Measurements from ENCODE around the gene SNCB.

The SNCB gene

GRCh38 chr5:176596689-176597416 is 33.5 kb downstream of the SNCB start:
- H3K4me1 ChIP-seq (ENCODE audit: control insufficient read depth in 1 of 2, insufficient read depth in 1 of 2, low read depth in 1 of 2, low read length in 1 of 2), result peaks cover 5 to 6% of the 10 kb centered on the region in 2 experiments
- H3K27me3 ChIP-seq, result peaks cover 85% of the 10 kb centered on the region
- peak overlapping the region in 1 of 2 experiments; percentile 12 for H3K4me3 ChIP-seq (ENCODE audit: low read depth in 1 of 2, low read length in 1 of 2)
- no peaks in the 10 kb centered on the region for H3K9me3 ChIP-seq
- no peak for TF ChIP-seq CTCF (IDR thresholded peaks at IDR 0.05)
- H3K36me3 ChIP-seq, result no peaks in the 10 kb centered on the region
- no peak overlapping the region for H3K27ac ChIP-seq

GRCh38 chr5:176596069-176596644 is 34.2 kb downstream of the SNCB start:
- TF ChIP-seq CTCF (IDR thresholded peaks at IDR 0.05), result no peak
- Histone ChIP-seq H3K9me3 (peaks cover 3% of the 10 kb centered on the region), H3K4me1 (ENCODE audit: control insufficient read depth in 1 of 2, insufficient read depth in 1 of 2, low read depth in 1 of 2, low read length in 1 of 2) (peaks cover 5 to 6% of the 10 kb centered on the region in 2 experiments), H3K36me3 (no peaks in the 10 kb centered on the region), H3K27me3 (peaks cover 78% of the 10 kb centered on the region), H3K27ac (no peak overlapping the region), H3K4me3 (ENCODE audit: low read depth in 1 of 2, low read length in 1 of 2) (no peak overlapping the region)

- no peak overlapping the region for H3K27ac ChIP-seq
- H3K27me3 ChIP-seq, result peaks cover 76% of the 10 kb centered on the region
- H3K36me3 ChIP-seq, result no peaks in the 10 kb centered on the region
- H3K4me3 ChIP-seq (ENCODE audit: low read depth in 1 of 2, low read length in 1 of 2), result no peak overlapping the region
- H3K9me3 ChIP-seq, result peaks cover 3% of the 10 kb centered on the region
- no peak for TF ChIP-seq CTCF (IDR thresholded peaks at IDR 0.05)
- H3K4me1 ChIP-seq (ENCODE audit: control insufficient read depth in 1 of 2, insufficient read depth in 1 of 2, low read depth in 1 of 2, low read length in 1 of 2), result peaks cover 5 to 6% of the 10 kb centered on the region in 2 experiments
These were observed 34.9 kb downstream of the SNCB start for GRCh38 chr5:176595386-176595943.

GRCh38 chr5:176594554-176594953 is 35.8 kb downstream of the SNCB start:
- no peak for TF ChIP-seq CTCF (IDR thresholded peaks at IDR 0.05)

GRCh38 chr5:176593273-176593869 is 37.0 kb downstream of the SNCB start:
- TF ChIP-seq CTCF (IDR thresholded peaks at IDR 0.05), result no peak
- Histone ChIP-seq H3K9me3 (peaks cover 3% of the 10 kb centered on the region), H3K27ac (no peak overlapping the region), H3K36me3 (no peaks in the 10 kb centered on the region), H3K4me3 (ENCODE audit: low read depth in 1 of 2, low read length in 1 of 2) (no peak overlapping the region), H3K4me1 (ENCODE audit: control insufficient read depth in 1 of 2, insufficient read depth in 1 of 2, low read depth in 1 of 2, low read length in 1 of 2) (peaks cover 5 to 6% of the 10 kb centered on the region in 2 experiments), H3K27me3 (peaks cover 56% of the 10 kb centered on the region)

More at GRCh38 chr5:176594554-176594953, 35.8 kb downstream of the SNCB start:
- Histone ChIP-seq H3K4me1 (ENCODE audit: control insufficient read depth in 1 of 2, insufficient read depth in 1 of 2, low read depth in 1 of 2, low read length in 1 of 2) (peaks cover 5 to 6% of the 10 kb centered on the region in 2 experiments), H3K9me3 (peaks cover 3% of the 10 kb centered on the region), H3K27me3 (peaks cover 68% of the 10 kb centered on the region), H3K27ac (no peak overlapping the region), H3K36me3 (no peaks in the 10 kb centered on the region), H3K4me3 (ENCODE audit: low read depth in 1 of 2, low read length in 1 of 2) (no peak overlapping the region)

Data from neutrophil (primary cell).